ENCODE measurements around the gene OLFM2. TPM values are rescaled to one million over a fixed set of nuclear protein-coding genes. Genes with fewer than 3 reads are reported as not detected.
"Not testable (repeated sequence)": the region's sequence is repeated elsewhere in the genome, so short reads cannot be mapped to it uniquely, and the experiment has no call there.

OLFM2 gene
- total RNA-seq, 1 experiment from 2014 or later = 9.7 TPM

DNA sequence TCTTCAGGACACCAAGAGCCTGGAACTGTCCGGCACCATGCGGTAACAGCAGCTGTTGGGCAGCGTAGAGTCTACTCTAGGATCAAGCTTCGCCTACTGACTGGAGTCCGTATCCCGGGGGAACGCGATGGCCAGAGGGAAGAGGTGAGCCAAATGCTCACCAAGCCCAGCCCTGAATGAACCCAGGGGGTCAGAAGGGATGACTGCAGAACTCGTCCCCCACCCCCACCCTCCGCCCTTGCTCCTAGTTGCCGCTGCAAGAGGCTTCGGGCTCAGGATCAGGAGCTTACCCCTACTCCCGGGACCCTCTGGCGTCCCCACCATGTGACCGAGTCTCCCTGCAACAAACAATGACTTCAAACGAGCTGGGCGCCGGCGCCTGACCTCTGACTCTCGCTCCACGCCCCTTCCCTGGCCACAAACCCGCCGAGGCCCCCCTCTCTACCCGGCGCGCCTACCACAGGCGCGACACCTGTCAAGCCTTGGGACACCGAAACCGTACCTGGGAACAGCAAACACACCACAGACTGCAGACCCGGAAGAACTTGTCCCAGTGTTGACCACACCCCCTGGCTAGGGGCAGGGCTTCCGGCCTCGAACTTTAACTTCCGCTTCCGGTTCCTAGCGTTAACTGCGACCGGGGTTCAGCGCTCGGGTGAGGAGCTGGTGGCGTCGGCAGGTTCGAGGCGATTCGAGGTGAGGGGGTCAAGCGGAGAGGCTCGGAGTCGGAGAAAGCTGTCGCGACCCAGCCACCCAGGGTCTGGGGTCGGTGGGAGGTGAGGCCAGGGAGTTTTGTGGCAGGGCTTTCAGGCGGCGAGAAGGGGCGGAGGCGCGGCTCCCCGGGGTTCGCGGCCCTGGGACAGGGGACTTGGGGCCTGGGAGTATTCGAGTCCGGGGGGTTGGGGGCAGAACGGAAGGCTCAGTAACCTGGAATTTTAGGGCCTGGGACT is 108.8 kb downstream of the OLFM2 start, which contains the start of gene UBL5:
Gene UBL5, plus strand, starts transcription at position 630 of the 950 bp plus-strand sequence. CDS start 420 bp downstream, outside the sequence.
- BruUV-seq (replicated peaks) = TSS peak; percentile 96
- Histone ChIP-seq H3K4me1 (ENCODE audit: control insufficient read depth, insufficient read depth, low read length) (no peaks in the 10 kb centered on the region), H3K4me3 (ENCODE audit: low read depth in 2 of 2, low read length in 2 of 2) (peak within 1 kb of the TSS; percentile 95 to 96), H3K27ac (ENCODE audit: low read length) (peak within 1 kb of the TSS; percentile 88), H3K9me3 (ENCODE audit: control insufficient read depth, insufficient read depth, low read depth, low read length) (no peaks in the 10 kb centered on the region), H3K27me3 (ENCODE audit: control insufficient read depth, insufficient read depth, low read length) (no peaks in the 10 kb centered on the region), H3K36me3 (ENCODE audit: control insufficient read depth, insufficient read depth, low read length) (peaks cover 6% of the 10 kb centered on the region)
- intact Hi-C loops (cut with micrococcal nuclease; ENCODE audit: unreplicated experiment) (no loop called here), in situ Hi-C loops (cut with HindIII; ENCODE audit: low pct_unique_long_range_greater_than_20kb, low sequenced_read_pairs) (no loop called here)
- ATAC-seq = peak; percentile 98
- CTCF ChIA-PET = no interaction called here
- DNase-seq (ENCODE audit: low read depth, low spot score) = peak; percentile 30
- TF ChIP-seq POLR2AphosphoS5 (IDR thresholded peaks at IDR 0.05; ENCODE audit: low read depth, low read length) (peak; percentile 88), SIN3A (IDR thresholded peaks at IDR 0.05; ENCODE audit: borderline replicate concordance, insufficient read depth, low read depth, low read length) (peak; percentile 91), TCF7L2 (IDR thresholded peaks at IDR 0.05; ENCODE audit: low read depth, low read length) (peak; percentile 82)
- TF ChIP-seq, protein P1, sequence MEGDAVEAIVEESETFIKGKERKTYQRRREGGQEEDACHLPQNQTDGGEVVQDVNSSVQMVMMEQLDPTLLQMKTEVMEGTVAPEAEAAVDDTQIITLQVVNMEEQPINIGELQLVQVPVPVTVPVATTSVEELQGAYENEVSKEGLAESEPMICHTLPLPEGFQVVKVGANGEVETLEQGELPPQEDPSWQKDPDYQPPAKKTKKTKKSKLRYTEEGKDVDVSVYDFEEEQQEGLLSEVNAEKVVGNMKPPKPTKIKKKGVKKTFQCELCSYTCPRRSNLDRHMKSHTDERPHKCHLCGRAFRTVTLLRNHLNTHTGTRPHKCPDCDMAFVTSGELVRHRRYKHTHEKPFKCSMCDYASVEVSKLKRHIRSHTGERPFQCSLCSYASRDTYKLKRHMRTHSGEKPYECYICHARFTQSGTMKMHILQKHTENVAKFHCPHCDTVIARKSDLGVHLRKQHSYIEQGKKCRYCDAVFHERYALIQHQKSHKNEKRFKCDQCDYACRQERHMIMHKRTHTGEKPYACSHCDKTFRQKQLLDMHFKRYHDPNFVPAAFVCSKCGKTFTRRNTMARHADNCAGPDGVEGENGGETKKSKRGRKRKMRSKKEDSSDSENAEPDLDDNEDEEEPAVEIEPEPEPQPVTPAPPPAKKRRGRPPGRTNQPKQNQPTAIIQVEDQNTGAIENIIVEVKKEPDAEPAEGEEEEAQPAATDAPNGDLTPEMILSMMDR (IDR thresholded peaks at IDR 0.05) = no peak
- POLR2A ChIA-PET = interaction anchor here (0.7 kb wide), 1 partner anchor 10 kb away, joined by 3 read pairs; no protein-coding TSS in a partner anchor

DNA sequence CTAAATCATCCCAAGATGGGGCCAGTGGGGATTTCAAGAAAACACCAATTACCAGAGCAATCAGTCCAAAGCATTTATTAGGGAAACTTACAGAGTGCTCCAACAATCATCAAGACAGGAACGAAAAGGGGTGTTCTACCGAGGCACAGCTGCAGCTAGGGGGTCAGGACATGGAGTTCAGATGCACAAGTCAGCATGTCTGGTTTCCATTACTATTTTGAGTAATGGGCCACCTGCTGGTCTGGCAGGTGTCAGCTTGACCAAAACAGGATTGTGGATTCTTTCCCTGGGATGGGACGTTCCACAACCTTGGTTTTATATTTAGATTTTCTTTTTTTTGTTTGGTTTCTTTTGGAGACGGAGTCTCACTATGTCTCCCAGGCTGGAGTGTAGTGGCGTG is 112.5 kb downstream of the OLFM2 start:
- Histone ChIP-seq H3K4me1 (ENCODE audit: control insufficient read depth, insufficient read depth, low read length) (no peaks in the 10 kb centered on the region), H3K27me3 (ENCODE audit: control insufficient read depth, insufficient read depth, low read length) (no peaks in the 10 kb centered on the region), H3K9me3 (ENCODE audit: control insufficient read depth, insufficient read depth, low read depth, low read length) (no peaks in the 10 kb centered on the region), H3K36me3 (ENCODE audit: control insufficient read depth, insufficient read depth, low read length) (peaks cover 6% of the 10 kb centered on the region; the same call in 1 of the 2 replicates), H3K4me3 (ENCODE audit: low read depth in 2 of 2, low read length in 2 of 2) (no peak overlapping the region), H3K27ac (ENCODE audit: low read length) (no peak overlapping the region)
- CTCF ChIA-PET = no interaction called here
- ATAC-seq = no peak
- intact Hi-C loops (cut with micrococcal nuclease; ENCODE audit: unreplicated experiment) = no loop called here
- TF ChIP-seq TCF7L2 (IDR thresholded peaks at IDR 0.05; ENCODE audit: low read depth, low read length) (no peak), POLR2AphosphoS5 (IDR thresholded peaks at IDR 0.05; ENCODE audit: low read depth, low read length) (no peak), SIN3A (IDR thresholded peaks at IDR 0.05; ENCODE audit: borderline replicate concordance, insufficient read depth, low read depth, low read length) (no peak)
- TF ChIP-seq, protein P1 (IDR thresholded peaks at IDR 0.05) = no peak
- TF ChIP-seq, protein P2, sequence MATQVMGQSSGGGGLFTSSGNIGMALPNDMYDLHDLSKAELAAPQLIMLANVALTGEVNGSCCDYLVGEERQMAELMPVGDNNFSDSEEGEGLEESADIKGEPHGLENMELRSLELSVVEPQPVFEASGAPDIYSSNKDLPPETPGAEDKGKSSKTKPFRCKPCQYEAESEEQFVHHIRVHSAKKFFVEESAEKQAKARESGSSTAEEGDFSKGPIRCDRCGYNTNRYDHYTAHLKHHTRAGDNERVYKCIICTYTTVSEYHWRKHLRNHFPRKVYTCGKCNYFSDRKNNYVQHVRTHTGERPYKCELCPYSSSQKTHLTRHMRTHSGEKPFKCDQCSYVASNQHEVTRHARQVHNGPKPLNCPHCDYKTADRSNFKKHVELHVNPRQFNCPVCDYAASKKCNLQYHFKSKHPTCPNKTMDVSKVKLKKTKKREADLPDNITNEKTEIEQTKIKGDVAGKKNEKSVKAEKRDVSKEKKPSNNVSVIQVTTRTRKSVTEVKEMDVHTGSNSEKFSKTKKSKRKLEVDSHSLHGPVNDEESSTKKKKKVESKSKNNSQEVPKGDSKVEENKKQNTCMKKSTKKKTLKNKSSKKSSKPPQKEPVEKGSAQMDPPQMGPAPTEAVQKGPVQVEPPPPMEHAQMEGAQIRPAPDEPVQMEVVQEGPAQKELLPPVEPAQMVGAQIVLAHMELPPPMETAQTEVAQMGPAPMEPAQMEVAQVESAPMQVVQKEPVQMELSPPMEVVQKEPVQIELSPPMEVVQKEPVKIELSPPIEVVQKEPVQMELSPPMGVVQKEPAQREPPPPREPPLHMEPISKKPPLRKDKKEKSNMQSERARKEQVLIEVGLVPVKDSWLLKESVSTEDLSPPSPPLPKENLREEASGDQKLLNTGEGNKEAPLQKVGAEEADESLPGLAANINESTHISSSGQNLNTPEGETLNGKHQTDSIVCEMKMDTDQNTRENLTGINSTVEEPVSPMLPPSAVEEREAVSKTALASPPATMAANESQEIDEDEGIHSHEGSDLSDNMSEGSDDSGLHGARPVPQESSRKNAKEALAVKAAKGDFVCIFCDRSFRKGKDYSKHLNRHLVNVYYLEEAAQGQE (IDR thresholded peaks at IDR 0.05; ENCODE audit: insufficient read depth in 1 of 2, low read depth in 2 of 2, low read length in 1 of 2) = no peak
- in situ Hi-C loops (cut with HindIII; ENCODE audit: low pct_unique_long_range_greater_than_20kb, low sequenced_read_pairs) = no loop called here
- DNase-seq (ENCODE audit: low read depth, low spot score) = no peak
- BruUV-seq (replicated peaks) = no TSS peak
- POLR2A ChIA-PET = no interaction called here

DNA sequence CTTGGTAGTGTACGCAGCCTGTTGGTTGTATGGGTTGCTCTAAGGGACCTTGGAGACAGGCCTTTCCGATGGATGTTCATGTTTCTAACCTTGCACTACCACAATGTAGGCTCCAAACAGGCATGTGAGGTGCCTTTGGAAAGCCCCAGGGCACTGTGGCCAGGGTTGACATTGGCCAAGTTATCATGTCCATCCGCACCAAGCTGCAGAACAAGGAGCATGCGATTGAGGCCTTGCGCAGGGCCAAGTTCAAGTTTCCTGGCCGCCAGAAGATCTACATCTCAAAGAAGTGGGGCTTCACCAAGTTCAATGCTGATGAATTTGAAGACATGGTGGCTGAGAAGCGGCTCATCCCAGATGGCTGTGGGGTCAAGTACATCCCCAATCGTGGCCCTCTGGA is 116.3 kb downstream of the OLFM2 start:
- H3K27me3 ChIP-seq (ENCODE audit: control insufficient read depth, insufficient read depth, low read length); POLR2A ChIA-PET; H3K36me3 ChIP-seq (ENCODE audit: control insufficient read depth, insufficient read depth, low read length); in situ Hi-C loops (cut with HindIII; ENCODE audit: low pct_unique_long_range_greater_than_20kb, low sequenced_read_pairs); DNase-seq (ENCODE audit: low read depth, low spot score); CTCF ChIA-PET; BruUV-seq (replicated peaks); H3K4me1 ChIP-seq (ENCODE audit: control insufficient read depth, insufficient read depth, low read length); intact Hi-C loops (cut with micrococcal nuclease; ENCODE audit: unreplicated experiment); ATAC-seq; H3K9me3 ChIP-seq (ENCODE audit: control insufficient read depth, insufficient read depth, low read depth, low read length): not testable (repeated sequence)
- peak overlapping the region; percentile 72; the same call in 1 of the 2 replicates for H3K27ac ChIP-seq (ENCODE audit: low read length)
- H3K4me3 ChIP-seq (ENCODE audit: low read depth in 2 of 2, low read length in 2 of 2) = peak overlapping the region; percentile 27 to 39
